Spleen (tissue), 7 donors: Measurements from ENCODE around the gene DOCK9.

Experiments
- CTCF ChIP-seq, 11 experiments: fragments of 200-600 bp in 7 of 11; fragments of 450-650 bp in 4 of 11; sonication (generic) in 4 of 11; IDR thresholded peaks in 8 of 11; conservative IDR thresholded peaks in 3 of 11; 1 replicate in 7 of 11; 2 replicates in 4 of 11; pipeline versions ENCODE4 v1.4.0 to v1.8.0; 2016 to 2021; ENCODE audit warnings: antibody characterized with exemption in 11 of 11, inconsistent platforms in 4 of 11, mild to moderate bottlenecking in 1 of 11
- POLR2A ChIP-seq, 3 donors: fragments of 450-650 bp; IDR thresholded peaks; one replicate each; pipeline ENCODE4 v1.5.1; 2017; ENCODE audit warnings: antibody characterized with exemption in 3 of 3, mild to moderate bottlenecking in 1 of 3
- POLR2AphosphoS5 ChIP-seq, 3 donors: sonication (generic); formaldehyde crosslinking; IDR thresholded peaks; one replicate each; pipeline ENCODE4 v1.5.1; 2017; ENCODE audit warnings: antibody characterized with exemption in 3 of 3
- donor health status: DM: no; HTN: no; CAD: no; lungs with moderate emphysema.
- donor health status: DM: no; HTN: no; CAD: no.
- donor health status: DM: no; HTN: no; CAD: no.

GRCh38 chr13:98960606-98961502, 17.0 kb downstream of the DOCK9 start:
- TF ChIP-seq POLR2A (IDR thresholded peaks at IDR 0.05) (no peak), CTCF (IDR thresholded peaks at IDR 0.05 in 8 of 11, conservative IDR thresholded peaks at IDR 0.05 in 3 of 11) (no peak), POLR2AphosphoS5 (IDR thresholded peaks at IDR 0.05) (no peak)
